GM18502 (cell line): Measurements from ENCODE around the gene CACNG1.

Source experiments
- ATAC-seq: cut with Tn5 transposase; IDR thresholded peaks from one replicate; pipeline ENCODE4 v1.9.1; 2021; ENCODE audit warnings: mild to moderate bottlenecking; ENCODE audit not compliant: unreplicated experiment, poor library complexity

CACNG1 gene, protein sequence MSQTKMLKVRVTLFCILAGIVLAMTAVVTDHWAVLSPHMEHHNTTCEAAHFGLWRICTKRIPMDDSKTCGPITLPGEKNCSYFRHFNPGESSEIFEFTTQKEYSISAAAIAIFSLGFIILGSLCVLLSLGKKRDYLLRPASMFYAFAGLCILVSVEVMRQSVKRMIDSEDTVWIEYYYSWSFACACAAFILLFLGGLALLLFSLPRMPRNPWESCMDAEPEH

GRCh38 chr17:67044016-67044772, at the start of gene CACNG1:
Gene CACNG1, plus strand, starts transcription at chr17:67044554. Its CDS starts 107 bp downstream, at chr17:67044661.
- ATAC-seq = no peak

DNA sequence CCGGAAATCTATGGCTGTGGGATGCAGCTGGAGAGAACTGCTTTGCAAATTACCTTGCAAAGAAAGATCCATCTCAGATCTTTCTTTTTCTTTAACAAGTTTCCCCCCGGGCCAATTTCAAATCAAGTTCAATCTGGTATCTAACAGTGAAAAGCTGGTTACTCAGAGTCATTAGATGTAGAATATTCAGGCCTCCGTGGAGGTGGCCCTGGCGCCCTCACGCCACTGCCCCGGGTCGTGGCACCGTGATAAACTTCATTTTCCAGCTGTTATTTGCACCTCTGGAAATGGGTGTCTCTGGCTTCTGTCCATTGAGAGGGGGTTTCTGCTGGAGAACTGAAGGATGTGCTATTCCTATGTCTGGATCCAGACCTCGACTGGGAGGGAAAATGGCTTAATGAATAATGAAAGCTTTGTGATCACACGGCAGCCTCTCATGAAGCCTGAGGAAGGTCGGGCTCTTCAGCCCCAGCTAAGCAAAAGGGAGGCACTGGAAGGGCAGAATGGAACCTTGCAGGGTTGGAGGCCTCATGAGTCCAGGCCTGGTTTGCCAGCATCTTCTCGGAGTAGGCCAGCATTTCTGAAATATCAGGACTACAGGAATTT, 49.3 kb upstream of the CACNG1 start:
- ATAC-seq = no peak

GRCh38 chr17:66995944-66996343, 48.4 kb upstream of the CACNG1 start:
- no peak for ATAC-seq

DNA sequence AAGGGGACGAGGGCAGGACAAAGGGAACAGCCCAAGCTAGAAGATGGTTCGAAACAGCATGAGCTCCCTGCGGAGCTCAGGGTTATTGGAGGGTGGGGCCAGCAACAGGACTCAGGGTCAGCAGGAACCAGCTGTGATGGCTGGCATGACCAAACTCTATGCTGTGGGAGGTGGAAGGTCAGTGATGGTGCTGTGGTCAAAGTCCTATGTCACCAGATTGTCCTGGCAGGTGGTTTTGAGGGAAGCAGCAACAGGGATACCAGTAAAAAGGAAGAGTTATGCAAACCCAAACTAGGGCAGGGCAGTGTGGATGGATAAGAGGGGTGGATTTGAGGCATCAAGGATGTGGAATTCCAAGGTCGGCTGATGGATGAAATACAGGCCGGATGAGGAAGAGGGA, 47.4 kb upstream of the CACNG1 start:
- no peak for ATAC-seq

DNA sequence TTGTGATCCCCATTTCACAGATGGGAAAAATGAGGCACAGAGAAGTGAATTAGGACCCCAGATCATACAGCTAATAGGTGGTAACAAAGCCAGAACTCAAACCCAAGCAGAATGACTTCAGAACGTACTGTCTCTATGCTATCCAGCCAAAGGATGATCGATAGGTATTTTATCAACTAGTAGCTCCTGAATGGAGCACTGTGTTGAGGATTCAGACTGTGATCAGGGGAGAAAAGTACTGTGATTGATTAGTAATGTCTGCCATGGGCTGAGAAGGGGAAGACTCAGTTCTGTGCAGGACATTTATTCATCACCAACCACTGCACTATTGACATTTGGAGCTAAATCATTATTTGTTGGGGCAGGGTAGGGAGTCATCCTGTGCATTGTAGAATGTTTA, 41.1 kb upstream of the CACNG1 start:
- ATAC-seq = no peak

GRCh38 chr17:67004181-67004580, 40.2 kb upstream of the CACNG1 start:
- ATAC-seq = no peak

GRCh38 chr17:67007266-67007665, 37.1 kb upstream of the CACNG1 start:
- ATAC-seq = no peak

DNA sequence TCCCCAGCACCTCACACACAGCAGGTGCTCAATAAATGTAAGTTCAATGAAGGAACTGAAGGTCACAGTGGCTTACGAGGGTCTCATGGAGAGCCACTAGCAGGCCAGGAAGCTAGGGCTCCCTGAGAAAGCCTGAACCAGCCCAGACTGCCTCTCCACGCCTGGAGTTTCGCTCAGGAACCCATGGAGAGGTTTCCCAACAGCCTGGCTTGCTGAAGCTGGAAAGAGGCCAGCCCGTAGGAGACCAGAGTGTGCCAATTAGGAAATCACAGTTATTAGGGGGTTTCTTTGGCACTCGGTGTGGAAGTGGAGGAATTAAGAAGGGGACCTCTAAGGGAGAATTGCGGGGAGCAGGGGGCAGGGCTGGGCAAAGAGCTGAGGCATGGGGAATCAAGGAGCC, 36.3 kb upstream of the CACNG1 start:
- ATAC-seq = no peak

GRCh38 chr17:67011527-67012175, 32.7 kb upstream of the CACNG1 start:
- no peak for ATAC-seq

- no peak for ATAC-seq
Measured at GRCh38 chr17:67013891-67014290, 30.5 kb upstream of the CACNG1 start.

DNA sequence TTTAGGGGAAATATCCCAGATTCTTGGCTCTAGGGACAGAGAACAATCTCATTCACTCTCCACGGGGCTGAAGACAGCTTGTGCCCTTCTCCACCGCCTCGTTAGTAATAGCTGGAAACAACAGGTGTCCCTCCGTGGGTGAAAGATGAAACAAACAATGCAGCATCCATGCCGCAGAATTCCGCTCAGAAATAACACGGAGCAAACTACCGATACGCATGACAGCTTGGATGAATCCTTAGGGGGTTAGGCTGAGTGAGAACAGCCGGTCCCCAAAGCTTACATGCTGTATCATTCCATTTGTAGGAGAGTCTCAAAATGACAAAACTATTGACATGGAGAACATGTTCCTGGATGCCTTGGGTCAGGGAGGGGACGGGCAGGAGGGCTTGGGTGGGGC, 29.4 kb upstream of the CACNG1 start:
- ATAC-seq = no peak

DNA sequence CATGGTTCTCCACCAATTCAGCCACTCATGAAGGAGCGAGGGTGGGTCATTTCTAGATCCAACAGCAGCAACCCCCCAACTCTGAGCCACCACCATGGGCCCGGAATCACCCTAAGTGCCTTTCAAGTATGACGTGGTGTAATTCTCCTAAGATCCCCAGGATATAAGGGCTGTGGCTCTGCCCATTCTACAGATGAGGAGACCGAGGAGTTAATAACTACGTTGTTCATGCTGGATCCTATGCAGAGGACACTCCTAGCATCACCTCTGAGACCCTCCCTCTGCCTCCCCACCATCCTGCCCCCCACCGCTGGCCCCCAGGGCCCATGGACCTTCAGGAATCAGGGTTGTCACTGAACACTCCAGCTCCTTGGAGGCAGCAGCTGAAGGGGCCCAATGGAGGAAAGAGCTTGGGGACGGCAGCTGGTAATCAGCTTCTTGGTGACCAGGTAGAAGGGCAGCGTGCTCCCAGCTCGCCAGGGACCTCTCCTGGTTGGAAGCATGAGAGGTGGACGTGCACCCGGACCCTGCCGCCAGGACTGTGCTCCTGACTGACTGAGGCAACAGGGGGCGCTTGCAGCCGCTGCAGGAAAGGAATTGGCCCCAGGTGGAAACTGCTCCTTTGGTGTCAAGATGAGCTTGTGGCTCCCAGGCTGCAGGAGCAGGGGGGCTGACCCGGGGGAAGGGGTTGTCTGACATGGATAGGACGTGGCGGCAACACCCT, 28.2 kb upstream of the CACNG1 start:
- no peak for ATAC-seq

GRCh38 chr17:67017910-67018309, 26.4 kb upstream of the CACNG1 start:
- no peak for ATAC-seq

DNA sequence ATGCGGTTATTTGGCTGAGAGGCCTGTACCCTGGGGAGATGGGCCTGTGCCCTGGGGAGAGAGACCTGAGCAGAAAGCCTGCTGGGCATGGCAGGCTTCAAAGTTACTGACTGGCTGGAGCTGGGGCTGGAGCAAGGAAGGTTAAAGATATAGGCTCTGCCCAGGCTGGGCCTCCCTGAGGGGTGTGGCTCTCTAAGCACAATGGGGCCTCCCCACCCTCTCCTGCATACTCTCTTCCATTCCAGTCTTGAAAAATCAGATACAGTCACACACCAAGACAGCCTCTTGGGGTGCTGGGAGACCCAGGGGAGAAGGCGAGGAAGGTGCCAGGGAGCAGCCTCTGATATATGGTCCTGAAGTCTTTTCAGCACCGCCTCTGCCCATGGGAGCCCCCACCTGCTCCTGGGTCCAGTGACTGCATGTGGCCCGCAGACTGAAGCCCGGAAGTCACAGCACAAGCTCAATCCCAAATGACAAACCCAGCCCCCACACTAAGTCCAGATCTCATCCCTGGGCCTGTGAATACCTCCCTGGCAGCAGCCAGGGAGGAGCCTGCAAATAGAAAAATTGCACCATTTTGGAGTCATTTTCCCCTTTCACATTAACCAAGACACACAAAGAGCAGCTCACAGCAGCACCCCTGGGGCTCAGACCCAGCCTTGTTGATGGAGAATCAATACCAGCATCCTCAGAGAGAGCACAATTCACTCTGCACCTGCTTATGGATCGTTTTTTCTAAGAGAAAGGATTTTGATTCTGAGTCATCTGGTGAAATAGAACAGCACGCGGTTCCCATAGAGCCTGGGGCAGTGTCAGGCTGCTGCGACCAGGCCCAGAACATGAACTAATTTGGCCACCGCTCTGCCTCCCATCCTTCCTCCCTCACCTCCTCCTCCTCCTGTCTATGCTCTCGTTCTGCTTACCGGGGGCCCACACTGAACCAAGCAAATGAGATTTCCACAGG, 25.6 kb upstream of the CACNG1 start:
- ATAC-seq = no peak

DNA sequence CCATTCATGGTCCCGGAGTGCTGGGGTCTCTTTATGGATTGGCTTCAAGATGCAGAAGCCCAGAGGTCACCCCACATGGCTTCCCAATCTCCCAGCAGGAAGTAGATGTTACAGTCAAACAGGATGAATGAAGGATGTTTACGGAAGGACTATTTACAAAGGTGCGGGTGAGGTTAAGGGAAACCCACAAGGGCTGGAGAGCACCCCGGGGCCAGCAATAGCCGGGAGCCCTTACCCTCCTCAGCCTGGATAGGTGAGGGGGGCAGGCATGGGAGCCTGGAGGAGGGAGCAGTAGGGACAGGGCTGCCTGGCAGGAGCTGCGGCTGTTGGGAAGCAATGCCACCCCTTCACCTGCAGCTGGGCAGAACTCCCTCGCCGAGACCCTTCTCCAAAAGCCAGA, 24.5 kb upstream of the CACNG1 start:
- ATAC-seq = no peak

GRCh38 chr17:67020293-67020766, 24.0 kb upstream of the CACNG1 start:
- ATAC-seq = no peak

GRCh38 chr17:67021196-67021595, 23.2 kb upstream of the CACNG1 start:
- ATAC-seq = no peak

DNA sequence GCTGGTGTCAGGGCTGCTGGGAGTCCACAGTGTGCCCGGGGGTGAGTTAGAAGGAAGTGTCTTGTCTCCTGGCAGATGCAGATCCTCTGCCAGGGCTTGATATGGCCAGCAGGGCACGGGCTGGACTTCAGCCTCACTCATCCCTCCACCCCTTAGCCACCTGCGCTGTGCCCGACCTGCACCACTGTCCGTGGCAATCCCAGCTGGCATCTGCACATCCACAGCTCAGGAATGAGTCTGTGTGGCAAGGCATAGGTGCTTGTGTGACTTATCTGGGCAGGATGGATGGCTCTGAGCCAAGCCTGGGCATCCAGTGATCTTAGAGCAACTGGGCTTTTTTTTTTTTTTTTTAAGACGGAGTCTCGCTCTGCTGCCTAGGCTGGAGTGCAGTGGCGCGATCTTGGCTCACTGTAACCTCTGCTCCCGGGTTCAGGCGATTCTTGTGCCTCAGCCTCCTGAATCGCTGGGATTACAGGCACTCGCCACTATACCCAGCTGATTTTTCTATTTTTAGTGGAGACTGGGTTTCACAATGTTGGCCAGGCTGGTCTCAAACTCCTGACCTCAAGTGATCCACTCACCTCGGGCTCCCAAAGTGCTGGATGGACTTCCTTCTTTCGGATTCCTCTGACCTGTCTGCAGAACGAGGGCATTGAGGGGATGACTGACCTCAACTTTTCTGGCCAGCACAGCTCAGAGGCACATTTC, 22.5 kb upstream of the CACNG1 start:
- no peak for ATAC-seq

- no peak for ATAC-seq
Measured at GRCh38 chr17:67022451-67022810, 21.9 kb upstream of the CACNG1 start.
